Amniotic epithelial cell (primary cell): ENCODE measurements around the gene SLC43A2.

Experiments used
- DNase-seq: peaks from one replicate; pipeline ENCODE4 v3.0.0-alpha.2; 2010; ENCODE audit warnings: low read depth

The SLC43A2 gene

DNA sequence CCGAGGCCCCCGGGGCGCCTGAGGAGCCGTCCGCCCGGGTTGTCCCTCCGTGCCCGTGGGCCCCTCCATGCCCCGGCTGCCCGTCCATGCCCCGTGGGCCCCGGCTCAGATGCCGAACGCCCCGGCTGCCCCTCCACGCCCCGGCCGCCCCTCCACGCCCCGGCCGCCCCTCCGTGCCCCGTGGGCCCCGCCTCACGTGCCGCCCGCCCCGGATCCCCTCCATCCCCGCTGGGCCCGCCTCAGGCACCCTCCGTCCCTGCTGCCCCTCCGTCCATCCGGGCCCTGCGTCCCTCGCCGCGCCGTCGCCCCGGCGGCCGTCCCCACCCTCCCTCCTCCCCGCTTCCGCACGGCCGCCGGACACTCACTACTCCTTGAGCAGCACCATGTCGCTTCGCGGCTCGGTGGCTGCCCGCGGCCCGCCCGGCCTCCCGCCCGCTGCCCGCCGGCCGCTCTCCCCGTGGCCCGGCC lies 66.4 kb downstream of the SLC43A2 start:
- no peak for DNase-seq

DNA sequence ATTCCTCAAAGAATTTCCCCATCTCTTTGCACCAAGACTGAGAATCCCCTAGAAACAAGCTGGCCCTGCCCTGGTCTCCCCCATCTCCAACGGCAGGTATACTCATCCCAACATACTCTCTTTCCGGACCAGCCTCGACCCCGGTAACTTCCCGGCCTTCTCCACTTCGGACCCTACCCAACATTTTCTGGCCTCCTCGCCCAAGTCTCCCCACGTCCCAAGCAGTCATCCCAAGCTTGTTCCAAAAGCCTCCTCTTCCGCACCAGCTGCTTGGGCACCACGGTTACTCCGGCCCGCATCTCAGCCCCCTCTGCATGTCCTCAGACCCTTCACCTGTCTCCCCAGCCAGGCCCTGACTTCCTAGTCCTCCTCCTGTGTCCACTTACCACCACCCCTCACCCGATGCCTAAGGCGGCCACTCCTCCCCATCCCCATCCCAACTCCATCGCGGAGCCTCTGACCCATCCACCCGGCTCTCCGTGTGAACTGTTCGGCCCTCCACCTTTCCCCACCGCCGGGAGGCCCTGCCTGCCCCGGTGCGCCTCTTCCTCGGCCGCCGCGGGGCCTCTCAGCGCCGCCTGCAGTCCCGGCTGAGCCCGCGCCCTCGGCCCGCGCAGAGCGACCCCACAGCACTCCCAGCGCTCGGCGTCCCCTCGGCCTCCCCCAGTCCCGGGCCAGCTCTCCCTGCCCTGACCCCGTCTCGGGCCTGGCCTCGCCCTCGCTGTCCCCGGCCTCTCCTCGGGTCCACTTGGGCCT lies 67.0 kb downstream of the SLC43A2 start:
- DNase-seq = no peak

DNA sequence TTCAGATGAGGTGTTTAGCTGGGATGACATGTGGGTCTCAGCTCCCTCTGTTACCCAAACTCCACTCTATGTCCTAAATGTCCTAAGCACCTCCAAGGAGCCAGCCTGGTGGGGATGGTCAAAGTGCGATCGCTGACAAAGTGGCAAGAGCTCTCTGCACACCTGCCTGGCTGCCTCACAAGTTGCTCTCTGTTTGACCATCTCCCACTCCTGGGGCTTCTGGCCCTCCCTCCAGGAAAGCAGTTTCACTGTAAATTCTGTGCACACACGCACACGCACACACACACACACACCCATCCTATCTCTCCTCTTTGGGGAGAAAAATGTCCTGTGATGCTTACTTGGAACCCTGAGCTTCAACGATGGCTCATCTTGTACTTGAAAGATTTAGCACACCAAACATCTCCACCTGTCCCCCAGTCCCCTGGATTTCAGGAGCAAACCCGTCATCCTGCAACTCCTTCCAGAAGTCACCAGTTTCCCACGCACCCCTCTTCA lies 67.7 kb downstream of the SLC43A2 start:
- DNase-seq = no peak

DNA sequence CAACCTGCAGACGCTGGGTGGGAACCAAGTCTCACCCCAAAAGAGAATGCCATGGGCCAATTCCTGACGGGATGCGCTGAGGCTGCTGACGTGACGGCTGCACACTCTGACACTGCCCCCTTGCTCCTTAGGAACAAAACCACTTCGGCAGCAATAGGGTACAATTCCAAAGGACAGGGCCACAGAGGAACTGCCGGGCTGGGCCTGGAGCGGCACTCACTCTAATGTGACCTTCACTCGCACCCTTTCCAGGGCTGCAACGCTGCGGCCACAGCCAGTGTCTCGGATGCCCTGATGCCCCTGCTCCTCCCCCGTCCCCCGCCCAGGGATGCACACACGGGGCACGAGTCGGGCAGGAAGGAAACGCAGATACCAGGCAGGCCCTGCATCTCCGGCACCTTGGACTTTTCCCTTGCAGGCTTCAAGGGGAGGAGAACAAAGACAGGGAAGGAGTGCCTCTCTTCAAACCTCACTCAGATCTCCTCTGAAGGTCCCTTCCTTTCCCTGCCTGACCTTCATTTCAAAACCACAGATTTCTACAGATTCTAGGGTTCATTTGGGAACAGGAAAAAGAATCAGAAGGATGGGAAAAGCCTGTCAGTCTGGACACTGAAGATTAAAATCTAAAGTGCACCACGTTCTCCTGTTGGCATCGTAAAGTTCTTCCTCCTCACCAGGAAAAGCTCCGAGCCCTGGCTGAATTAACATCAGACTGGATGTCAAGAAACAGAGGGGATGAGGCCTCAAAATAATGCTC lies 68.4 kb downstream of the SLC43A2 start:
- DNase-seq = no peak

DNA sequence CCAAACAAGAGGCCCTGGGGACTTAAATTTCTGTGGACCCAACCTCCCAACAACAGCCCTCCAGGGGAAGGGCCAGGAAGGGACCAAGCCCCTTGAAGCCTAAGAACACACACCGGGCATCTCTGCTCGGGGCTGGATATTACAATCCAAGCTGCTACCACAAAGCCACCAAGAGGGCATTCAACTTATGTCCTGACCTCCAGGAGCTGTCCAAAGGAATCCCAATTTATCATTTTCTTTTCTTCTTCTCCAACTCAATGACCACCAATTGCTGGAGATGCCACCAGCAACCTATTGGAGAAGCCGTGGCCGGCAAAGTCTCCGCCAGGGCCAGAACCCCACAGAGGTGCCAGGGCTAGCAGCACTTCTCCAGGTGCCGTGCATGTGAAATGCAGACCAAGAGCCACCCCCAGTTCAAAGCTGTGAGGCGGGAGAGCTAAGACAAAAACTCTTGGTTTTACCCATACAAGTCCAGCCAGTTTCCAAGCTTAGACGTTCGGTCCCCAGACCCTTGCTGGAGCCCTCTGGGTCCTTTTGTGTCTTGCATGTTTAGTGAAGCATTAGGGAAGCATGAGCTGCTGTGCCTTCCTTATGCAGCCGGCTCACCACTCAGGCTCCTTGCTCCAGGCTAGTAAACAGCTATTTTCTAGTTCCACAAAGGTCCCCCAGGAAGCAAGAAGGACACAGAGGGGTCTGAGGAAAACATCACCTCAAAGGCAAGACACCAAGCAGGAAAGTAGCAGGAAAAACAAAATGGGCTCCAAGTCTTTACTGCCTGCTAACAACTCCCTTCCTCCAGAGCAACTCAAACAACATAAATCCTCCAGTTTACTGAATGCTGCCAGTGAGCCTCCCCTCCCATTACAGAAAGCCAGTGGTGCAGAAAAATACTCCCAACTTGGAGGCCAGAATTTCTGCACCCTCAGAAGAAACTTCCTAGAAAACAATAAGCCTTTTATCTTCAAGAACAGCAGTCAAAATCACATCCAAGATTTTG lies 69.3 kb downstream of the SLC43A2 start:
- DNase-seq = no peak

DNA sequence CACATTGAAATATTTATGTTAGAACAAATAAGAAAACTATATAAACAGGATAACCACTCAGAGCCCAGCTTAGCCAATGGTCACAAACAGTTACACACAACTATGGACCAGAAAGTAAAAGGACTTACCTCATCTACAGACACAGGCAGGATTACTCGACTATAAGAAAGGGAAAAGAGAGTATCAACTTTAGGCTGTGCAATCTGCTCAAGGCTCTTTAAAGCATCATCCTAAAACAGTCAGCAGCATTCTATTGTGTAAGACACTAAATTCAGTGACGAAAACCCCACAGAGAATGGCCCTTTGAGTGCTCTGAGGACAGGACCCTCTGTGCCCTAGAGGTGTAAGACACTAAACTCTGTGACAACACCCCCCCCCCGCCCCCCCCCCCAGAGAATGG lies 70.2 kb downstream of the SLC43A2 start:
- DNase-seq = no peak

DNA sequence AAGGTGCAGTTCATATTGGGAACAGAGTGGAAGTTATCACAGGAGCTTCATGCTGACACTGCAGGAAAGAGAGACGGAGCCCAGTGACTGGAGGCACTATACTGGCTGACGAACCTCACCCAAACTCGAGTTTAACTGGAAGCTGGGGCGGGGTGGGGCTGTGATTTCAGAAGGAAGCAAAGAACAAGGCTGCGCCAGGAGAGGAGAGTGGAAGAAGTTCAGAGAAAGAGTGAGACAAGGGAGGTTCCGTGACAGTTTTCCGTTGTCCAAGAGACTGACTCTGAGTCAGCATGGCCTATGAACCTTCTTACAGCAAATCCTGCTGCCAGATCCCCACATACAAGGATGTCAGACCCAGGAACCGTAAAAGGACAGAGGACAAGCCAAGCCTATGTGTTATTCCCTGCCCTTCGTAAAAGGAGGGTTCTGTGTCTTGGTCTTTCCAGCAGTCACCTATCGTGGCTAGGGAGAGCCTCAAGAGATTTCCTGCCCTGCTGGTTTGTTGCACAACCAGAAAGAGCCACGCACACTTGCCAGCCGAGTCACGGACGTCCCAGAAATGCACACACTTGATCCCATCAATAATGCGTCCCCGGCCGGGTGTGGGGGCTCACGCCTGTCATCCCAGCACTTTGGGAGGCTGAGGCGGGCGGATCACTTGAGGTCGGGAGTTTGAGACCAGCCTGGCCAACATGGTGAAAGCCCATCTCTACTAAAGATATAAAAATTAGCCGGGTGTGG lies 71.1 kb downstream of the SLC43A2 start:
- peak; percentile 60 for DNase-seq

DNA sequence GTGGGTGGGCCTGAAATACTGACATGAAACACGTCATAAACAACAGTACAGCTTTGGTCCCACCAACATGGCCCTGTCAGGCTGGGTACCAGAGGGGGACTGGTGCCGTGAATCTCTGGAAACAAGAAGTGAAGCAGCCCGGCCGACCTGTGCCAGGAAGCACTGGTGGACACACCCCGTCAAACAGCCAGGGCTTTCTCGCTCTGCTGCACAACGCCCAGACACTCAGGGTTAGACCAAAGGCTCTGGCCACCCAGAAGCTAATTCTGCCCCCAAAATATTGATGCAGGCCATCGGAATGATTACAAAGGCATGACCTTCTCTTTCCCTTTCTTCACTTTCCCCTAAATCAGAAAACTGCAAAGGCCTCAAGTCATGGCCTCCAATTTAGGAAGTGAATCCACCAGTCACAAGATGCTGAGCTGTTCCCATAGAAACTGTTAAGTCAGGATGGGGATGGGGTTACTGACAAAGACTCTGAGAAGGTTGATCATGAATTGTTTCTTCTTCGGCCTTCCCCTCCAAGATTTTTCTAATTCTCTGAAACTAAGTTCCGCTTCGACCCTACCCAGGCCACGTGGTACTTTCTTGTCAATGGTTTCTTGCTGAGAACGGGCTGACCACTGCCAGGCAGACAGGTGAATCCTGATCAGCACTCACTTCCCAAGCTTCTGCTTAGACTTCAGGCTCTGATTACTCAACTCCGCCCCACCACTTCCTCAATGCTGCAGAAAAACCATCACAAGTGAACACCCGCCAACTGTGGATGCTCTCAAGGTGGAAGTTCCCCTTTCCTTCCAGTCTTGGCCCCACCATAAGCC lies 72.8 kb downstream of the SLC43A2 start:
- no peak for DNase-seq

DNA sequence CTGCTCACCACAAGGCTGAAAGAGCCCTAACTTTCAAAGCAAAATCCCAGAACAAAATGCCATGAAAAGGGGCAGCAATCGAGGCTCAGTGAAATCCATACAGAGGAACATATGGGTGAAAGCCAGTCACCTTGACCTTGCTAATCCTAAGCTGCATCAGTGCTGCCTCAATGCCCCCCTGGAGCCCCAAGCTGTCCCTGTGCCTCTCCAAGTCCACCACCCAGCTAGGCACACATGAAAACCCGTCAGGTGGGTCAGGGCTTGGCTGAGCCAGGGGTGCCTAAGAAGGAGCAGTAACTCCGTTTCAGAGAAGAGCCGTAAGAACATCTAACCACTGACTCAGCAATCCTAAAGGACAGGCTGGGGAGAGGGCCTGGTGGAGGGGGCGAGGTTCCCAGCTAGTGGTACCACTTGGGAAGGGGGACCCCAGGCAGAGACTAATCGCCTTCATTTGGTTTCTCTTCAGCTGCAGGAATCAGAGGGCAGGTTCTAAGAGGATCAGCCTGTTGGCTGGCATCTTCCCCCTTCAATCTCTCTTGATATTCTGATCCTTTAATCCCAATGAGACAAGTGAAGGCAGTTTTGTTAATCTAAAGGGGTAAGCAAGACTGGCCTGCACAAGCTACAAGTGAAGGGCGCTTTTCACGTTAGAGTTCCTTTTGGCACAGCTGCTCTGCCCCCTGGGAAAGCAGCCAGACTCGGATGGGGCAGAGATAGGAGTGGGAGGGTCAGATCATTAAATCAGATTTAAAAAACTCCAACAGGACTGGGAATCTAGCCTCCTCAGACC lies 73.7 kb downstream of the SLC43A2 start:
- DNase-seq = no peak

DNA sequence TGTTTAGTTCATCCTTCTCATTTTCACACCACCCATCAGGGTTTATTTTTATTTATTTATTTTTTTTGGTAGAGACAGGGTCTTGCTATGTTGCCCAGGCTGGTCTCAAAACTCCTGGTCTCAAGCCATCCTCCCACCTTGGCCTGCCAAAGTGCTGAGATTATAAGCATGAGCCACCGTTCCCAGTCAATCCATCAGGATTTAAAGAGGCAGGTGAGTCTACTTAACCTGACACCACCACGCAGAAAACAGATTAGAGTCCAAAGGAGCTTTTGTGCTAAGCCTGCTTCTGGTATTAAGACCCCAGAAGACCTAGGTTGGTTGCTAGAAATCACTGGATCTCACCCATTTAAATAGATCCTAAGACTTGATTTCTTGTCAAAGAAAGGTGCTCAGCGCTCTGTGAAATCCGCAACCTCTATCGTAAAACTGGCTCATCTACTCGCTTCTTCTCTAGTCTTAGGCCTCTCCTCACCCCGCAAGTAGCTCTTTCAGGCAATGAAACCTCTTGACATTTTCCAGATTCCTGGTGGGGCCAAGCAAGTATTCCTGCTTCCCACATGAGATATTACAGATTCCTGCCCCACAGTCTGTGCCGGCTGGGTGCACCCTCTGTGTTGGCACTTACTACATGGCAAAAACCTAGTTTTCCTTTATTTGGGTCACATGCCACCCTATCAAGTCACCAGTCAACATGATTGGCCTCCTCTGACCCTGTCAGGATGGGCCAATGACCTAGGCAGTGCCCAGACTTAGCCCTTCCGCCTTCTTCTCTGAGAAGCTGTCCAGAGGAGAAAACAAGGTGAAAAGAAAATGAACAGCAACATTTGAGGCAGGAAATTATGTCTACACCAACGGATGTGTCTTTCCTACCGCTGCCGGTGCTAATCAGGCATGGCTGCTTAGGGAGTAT lies 75.0 kb downstream of the SLC43A2 start:
- DNase-seq = peak; percentile 78

DNA sequence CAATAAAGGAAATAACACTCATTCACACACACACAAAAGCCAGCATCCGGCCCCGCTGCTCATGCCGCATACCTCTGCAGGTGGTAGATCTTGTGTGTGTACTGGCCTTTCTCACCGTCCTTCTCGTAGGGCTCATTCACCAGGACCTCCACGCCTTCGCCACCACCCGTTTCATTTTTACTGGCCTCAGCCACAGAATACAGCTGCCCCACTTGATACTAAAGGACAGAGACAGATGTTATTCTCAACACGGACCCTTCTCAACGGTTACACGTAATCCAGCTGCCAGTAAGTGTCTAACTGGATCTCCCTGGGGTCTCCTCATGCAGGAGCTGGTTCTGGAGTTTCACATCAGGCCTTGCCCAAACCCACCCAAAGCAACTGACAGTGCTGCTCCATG lies 75.7 kb downstream of the SLC43A2 start:
- no peak for DNase-seq

DNA sequence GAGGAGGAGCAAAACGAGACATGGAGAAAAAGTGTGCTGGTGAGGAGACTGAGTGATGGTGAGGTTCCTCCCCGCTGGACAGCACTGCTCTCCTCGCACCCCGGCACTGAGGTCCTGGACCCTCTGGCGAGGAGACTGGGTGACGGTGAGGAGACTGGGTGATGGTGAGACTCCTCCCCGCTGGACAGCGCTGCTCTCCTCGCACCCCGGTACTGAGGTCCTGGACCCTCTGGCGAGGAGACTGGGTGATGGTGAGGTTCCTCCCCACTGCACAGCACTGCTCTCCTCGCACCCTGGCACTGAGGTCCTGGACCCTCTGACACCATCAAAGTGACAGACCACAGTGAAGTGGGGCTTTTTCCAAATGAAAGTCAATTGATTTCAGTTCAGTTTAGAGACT lies 76.9 kb downstream of the SLC43A2 start:
- no peak for DNase-seq

DNA sequence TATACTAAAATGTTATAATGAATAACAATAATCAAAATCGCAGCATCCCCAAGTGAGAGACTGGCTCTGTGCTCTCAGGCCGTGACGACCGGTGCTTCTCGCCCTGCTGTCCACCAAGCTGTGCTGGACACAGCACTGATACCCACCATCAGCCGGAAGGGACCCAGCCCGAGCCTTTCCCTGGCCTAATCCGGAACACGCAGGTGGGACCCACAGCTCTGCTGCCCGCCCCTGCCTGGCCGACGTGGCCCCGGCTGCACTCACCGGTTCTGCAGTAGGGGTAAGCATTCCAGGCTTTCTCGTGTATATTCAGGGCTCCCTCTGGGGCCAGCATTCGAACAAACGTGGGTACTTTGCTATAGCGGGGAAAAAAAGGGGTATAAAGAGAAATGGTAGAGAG lies 80.6 kb downstream of the SLC43A2 start:
- DNase-seq = no peak

DNA sequence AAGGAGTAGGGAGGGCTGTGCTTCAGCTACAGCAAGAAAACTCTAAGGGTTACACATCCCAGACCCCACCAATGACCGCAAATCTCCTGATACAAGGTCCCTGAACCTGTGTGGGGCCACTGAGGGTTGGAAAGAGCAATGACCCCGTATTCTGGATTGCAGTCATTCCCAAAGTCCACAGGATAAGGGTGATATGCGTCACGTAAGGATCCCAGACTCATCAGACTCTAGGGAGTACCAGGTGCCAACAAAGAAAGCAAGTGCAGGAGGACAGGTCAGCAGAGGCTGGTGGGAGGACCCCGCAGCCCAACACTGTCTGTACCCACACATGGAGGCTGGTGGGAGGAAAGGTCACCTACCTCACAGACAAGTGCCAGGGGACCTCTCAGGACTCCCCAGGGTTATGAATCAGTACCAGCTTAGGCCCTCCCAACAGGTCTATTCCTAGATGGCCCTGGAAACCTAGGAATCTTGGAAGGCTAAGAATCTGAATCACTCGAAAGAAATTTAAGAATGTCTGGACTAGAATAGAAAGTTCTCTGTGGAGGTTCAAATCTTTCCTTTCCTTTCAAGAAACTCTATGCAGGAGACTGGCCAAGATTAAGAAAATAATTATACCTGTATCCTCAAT lies 82.2 kb downstream of the SLC43A2 start:
- DNase-seq = peak; percentile 25

DNA sequence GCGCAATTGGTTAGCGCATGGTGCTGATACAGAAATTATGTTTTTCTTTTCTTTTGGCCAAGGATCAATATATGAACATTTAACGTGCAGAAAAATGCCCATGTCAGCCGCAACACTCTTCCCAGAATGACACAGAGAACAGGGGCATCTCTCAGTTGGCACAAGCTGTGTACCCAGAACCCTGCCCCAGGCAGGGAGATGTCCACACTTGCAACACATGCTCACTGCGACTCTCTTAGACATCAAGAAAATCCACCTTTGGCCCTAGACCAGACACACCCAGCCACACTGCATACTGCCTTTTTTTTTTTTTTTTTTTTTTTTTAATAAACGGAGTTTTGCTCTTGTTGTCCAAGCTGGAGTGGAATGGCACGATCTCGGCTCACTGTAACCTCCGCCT lies 83.0 kb downstream of the SLC43A2 start:
- DNase-seq = no peak

DNA sequence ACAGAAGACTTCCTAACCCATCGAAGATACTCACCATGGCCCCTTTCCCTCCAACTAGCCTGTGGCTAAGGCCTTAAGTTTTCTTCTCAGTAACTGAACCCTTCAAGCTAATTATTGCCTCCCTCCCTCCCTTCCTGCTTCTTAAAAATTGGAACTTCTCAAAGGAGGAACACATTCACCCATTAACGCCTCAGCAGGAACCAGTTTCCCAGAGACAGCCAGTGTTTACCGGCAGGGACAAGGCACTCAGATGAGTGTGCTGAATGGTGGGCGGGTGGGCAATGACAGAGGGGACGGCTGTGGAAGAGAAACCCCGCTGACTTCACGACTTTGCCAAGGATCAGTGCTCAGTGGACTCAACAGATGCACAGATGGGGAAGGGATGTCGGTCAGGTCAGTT lies 86.3 kb downstream of the SLC43A2 start:
- no peak for DNase-seq

DNA sequence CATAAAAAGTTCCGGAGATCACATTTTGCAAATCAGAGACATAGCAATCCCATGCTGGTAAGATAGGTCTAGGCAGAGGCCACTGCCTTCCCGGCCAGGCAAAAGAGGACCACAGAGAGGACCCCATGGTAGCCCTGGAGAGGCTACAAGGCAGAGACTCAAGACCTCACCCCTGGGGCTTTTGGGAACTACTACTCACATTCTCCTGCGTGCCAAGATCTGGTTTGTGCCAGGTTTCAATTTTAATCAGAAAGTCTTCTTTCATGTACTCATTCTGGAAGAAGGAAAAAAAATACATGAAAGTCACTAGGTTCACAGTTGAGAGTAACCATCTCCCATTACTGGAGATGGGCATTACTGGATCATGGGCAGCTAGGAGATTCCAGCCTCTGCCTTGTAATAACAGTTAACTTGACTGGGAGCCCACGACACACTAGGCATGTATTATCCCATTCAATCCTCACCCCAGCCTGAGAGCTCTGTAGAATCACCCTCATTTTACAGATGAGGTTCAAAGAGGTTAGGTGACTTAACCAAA lies 87.2 kb downstream of the SLC43A2 start:
- no peak for DNase-seq

DNA sequence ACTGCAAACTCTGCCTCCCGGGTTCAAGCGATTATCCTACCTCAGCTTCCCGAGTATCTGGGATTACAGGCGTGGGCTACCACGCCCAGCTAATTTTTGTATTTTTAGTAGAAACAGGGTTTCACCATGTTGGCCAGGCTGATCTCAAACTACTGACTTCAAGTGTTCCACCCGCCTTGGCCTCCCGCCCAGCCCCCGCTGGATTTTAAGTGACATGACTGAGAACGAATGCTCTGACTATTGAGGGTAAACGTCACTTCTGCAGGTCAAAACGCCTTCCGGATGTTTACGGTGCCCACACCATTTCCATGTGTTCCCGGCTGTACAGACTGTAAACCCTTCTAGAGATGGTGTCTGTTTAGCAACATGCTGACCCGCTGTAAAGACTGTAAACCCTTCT lies 88.8 kb downstream of the SLC43A2 start:
- no peak for DNase-seq
